ENCODE results near the gene PHRF1. TPM values are rescaled to one million over a fixed set of nuclear protein-coding genes. Genes with fewer than 3 reads are reported as not detected.

PHRF1 gene
- total and polyA plus RNA-seq, 4 donors: 2.4 to 25.2 (median 18.8) TPM

DNA sequence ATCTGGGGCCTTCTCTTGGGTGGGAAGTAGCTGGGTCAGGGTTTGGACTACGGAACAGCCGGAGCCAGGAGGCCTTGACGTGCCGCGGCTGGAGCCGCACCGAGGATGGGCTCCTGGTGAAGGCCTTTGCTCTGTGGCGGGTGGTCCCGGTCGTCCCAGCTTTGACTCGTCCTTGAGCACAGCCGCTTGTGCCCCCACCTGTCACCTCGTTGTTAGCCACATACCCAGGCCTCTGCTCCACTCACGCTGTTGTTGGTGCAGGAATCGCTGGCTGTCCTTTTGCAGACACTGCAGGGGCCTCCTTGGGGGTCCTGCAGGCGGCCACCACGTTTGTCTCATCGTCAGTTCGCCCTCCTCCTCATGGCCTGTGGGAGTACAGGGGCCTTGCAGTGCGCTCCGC is 17.1 kb downstream of the PHRF1 start:
- no peak overlapping the region for H3K27ac ChIP-seq (ENCODE audit: low read depth in 1 of 2, low read length in 2 of 2)
- H3K9me3 ChIP-seq (ENCODE audit: control insufficient read depth in 4 of 4, low read length in 3 of 4): no peaks in the 10 kb centered on the region
- TF ChIP-seq, protein P1, sequence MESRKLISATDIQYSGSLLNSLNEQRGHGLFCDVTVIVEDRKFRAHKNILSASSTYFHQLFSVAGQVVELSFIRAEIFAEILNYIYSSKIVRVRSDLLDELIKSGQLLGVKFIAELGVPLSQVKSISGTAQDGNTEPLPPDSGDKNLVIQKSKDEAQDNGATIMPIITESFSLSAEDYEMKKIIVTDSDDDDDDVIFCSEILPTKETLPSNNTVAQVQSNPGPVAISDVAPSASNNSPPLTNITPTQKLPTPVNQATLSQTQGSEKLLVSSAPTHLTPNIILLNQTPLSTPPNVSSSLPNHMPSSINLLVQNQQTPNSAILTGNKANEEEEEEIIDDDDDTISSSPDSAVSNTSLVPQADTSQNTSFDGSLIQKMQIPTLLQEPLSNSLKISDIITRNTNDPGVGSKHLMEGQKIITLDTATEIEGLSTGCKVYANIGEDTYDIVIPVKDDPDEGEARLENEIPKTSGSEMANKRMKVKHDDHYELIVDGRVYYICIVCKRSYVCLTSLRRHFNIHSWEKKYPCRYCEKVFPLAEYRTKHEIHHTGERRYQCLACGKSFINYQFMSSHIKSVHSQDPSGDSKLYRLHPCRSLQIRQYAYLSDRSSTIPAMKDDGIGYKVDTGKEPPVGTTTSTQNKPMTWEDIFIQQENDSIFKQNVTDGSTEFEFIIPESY (IDR thresholded peaks at IDR 0.05): no peak
- TF ChIP-seq GABPA (IDR thresholded peaks at IDR 0.05 in 1 of 2, conservative IDR thresholded peaks at IDR 0.05 in 1 of 2) (no peak), NR2F2 (IDR thresholded peaks at IDR 0.05) (no peak), FOXA1 (IDR thresholded peaks at IDR 0.05) (no peak), TAF1 (conservative IDR thresholded peaks at IDR 0.05) (no peak)
- TF ChIP-seq, protein P2, sequence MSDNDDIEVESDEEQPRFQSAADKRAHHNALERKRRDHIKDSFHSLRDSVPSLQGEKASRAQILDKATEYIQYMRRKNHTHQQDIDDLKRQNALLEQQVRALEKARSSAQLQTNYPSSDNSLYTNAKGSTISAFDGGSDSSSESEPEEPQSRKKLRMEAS (IDR thresholded peaks at IDR 0.05): no peak
- peaks cover 31 to 74% (median 49%) of the 10 kb centered on the region in 4 donors for H3K36me3 ChIP-seq (ENCODE audit: control insufficient read depth in 4 of 4, insufficient read depth in 3 of 4, low read depth in 1 of 4, low read length in 3 of 4)
- 95% methylated on average over 21 of the region's 21 CpGs for WGBS
- no peak overlapping the region for H3K9ac ChIP-seq (ENCODE audit: low read depth in 1 of 2, low read length in 2 of 2)
- DNase-seq (ENCODE audit: low spot score): no peak
- no peak overlapping the region for H3K4me3 ChIP-seq (ENCODE audit: low read depth in 1 of 3, low read length in 3 of 3)
- no peaks in the 10 kb centered on the region for H3K27me3 ChIP-seq (ENCODE audit: control insufficient read depth in 4 of 4, insufficient read depth in 4 of 4, low read length in 3 of 4)
- H3K4me1 ChIP-seq (ENCODE audit: control insufficient read depth in 4 of 4, insufficient read depth in 4 of 4, low read length in 3 of 4): peaks cover 0 to 2% (median under 1%) of the 10 kb centered on the region in 4 donors

DNA sequence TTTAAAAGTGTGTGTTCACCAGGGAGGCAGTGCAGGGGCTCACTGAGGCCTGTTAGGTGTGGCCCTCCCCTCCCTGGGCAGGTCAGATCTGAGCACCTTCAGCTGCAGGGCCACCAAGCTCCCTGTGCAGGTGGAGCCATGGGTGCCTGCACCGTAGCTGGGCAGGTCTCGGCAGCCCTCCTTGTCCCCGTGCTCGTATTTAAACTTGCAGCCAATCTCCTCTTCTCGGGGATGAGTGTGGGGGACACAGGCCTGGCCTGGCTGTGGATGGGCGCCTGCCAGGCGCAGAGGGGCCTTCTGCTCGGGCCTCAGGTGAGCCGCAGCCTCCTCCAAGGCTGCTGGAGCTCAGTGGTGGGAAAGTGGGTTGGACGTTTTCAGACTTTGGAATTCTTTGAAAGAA is 19.1 kb downstream of the PHRF1 start:
- Histone ChIP-seq H3K4me3 (ENCODE audit: low read depth in 1 of 3, low read length in 3 of 3) (no peak overlapping the region), H3K4me1 (ENCODE audit: control insufficient read depth in 4 of 4, insufficient read depth in 4 of 4, low read length in 3 of 4) (no peaks in the 10 kb centered on the region), H3K27me3 (ENCODE audit: control insufficient read depth in 4 of 4, insufficient read depth in 4 of 4, low read length in 3 of 4) (no peaks in the 10 kb centered on the region), H3K36me3 (ENCODE audit: control insufficient read depth in 4 of 4, insufficient read depth in 3 of 4, low read depth in 1 of 4, low read length in 3 of 4) (peaks cover 28 to 78% (median 53%) of the 10 kb centered on the region in 4 donors), H3K9me3 (ENCODE audit: control insufficient read depth in 4 of 4, low read length in 3 of 4) (no peaks in the 10 kb centered on the region), H3K9ac (ENCODE audit: low read depth in 1 of 2, low read length in 2 of 2) (no peak overlapping the region), H3K27ac (ENCODE audit: low read depth in 1 of 2, low read length in 2 of 2) (no peak overlapping the region)
- TF ChIP-seq SP1 (IDR thresholded peaks at IDR 0.05) (no peak), GABPA (IDR thresholded peaks at IDR 0.05 in 1 of 2, conservative IDR thresholded peaks at IDR 0.05 in 1 of 2) (no peak)
- WGBS: 96% methylated on average over 10 of the region's 10 CpGs
- no peak for DNase-seq (ENCODE audit: low spot score)

DNA sequence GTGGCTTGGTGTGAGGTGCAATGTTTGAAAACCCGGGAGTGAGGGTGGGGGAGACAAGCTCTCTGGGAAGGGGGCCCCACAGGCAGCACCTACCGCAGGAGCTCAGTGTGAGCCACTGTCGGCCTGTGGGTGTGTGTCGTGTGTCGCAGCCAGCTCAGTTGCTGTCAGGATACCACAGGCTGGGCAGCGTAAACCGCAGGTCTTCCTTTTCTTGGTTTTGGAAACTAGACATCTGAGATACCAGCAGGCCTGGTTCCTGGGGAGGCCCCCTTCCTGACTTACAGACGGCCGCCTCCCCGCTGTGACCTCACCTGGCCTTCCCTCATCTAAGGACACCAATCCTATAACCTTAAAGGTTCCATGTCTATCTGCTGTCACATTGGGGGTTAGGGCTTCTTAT is 20.1 kb downstream of the PHRF1 start:
- Histone ChIP-seq H3K4me1 (ENCODE audit: control insufficient read depth in 4 of 4, insufficient read depth in 4 of 4, low read length in 3 of 4) (no peaks in the 10 kb centered on the region), H3K9me3 (ENCODE audit: control insufficient read depth in 4 of 4, low read length in 3 of 4) (no peaks in the 10 kb centered on the region), H3K9ac (ENCODE audit: low read depth in 1 of 2, low read length in 2 of 2) (no peak overlapping the region), H3K4me3 (ENCODE audit: low read depth in 1 of 3, low read length in 3 of 3) (no peak overlapping the region), H3K36me3 (ENCODE audit: control insufficient read depth in 4 of 4, insufficient read depth in 3 of 4, low read depth in 1 of 4, low read length in 3 of 4) (peaks cover 27 to 79% (median 49%) of the 10 kb centered on the region in 4 donors), H3K27ac (ENCODE audit: low read depth in 1 of 2, low read length in 2 of 2) (no peak overlapping the region), H3K27me3 (ENCODE audit: control insufficient read depth in 4 of 4, insufficient read depth in 4 of 4, low read length in 3 of 4) (no peaks in the 10 kb centered on the region)
- WGBS: 90% methylated on average over 10 of the region's 10 CpGs
- DNase-seq (ENCODE audit: low spot score): no peak
- no peak for TF ChIP-seq HNF4G (IDR thresholded peaks at IDR 0.05)
- TF ChIP-seq TAF1 (conservative IDR thresholded peaks at IDR 0.05): no peak
- no peak for TF ChIP-seq SP1 (IDR thresholded peaks at IDR 0.05)
- TF ChIP-seq RAD21 (IDR thresholded peaks at IDR 0.05): no peak
- no peak for TF ChIP-seq RXRA (IDR thresholded peaks at IDR 0.05)
- TF ChIP-seq, protein P3, sequence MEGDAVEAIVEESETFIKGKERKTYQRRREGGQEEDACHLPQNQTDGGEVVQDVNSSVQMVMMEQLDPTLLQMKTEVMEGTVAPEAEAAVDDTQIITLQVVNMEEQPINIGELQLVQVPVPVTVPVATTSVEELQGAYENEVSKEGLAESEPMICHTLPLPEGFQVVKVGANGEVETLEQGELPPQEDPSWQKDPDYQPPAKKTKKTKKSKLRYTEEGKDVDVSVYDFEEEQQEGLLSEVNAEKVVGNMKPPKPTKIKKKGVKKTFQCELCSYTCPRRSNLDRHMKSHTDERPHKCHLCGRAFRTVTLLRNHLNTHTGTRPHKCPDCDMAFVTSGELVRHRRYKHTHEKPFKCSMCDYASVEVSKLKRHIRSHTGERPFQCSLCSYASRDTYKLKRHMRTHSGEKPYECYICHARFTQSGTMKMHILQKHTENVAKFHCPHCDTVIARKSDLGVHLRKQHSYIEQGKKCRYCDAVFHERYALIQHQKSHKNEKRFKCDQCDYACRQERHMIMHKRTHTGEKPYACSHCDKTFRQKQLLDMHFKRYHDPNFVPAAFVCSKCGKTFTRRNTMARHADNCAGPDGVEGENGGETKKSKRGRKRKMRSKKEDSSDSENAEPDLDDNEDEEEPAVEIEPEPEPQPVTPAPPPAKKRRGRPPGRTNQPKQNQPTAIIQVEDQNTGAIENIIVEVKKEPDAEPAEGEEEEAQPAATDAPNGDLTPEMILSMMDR (IDR thresholded peaks at IDR 0.05; ENCODE audit: low read depth, low read length, missing input control): no peak
- TF ChIP-seq, protein P2 (IDR thresholded peaks at IDR 0.05): no peak
- no peak for TF ChIP-seq EGR1 (IDR thresholded peaks at IDR 0.05; ENCODE audit: low read depth in 2 of 2)
- no peak for TF ChIP-seq FOXA1 (IDR thresholded peaks at IDR 0.05)
- TF ChIP-seq JUND (IDR thresholded peaks at IDR 0.05): no peak
- TF ChIP-seq, protein P4, sequence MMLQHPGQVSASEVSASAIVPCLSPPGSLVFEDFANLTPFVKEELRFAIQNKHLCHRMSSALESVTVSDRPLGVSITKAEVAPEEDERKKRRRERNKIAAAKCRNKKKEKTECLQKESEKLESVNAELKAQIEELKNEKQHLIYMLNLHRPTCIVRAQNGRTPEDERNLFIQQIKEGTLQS (IDR thresholded peaks at IDR 0.05): no peak
- TF ChIP-seq HNF4A (conservative IDR thresholded peaks at IDR 0.05): no peak
- TF ChIP-seq NR2F2 (IDR thresholded peaks at IDR 0.05): no peak
- no peak for TF ChIP-seq GABPA (IDR thresholded peaks at IDR 0.05 in 1 of 2, conservative IDR thresholded peaks at IDR 0.05 in 1 of 2)
- TF ChIP-seq, protein P5, sequence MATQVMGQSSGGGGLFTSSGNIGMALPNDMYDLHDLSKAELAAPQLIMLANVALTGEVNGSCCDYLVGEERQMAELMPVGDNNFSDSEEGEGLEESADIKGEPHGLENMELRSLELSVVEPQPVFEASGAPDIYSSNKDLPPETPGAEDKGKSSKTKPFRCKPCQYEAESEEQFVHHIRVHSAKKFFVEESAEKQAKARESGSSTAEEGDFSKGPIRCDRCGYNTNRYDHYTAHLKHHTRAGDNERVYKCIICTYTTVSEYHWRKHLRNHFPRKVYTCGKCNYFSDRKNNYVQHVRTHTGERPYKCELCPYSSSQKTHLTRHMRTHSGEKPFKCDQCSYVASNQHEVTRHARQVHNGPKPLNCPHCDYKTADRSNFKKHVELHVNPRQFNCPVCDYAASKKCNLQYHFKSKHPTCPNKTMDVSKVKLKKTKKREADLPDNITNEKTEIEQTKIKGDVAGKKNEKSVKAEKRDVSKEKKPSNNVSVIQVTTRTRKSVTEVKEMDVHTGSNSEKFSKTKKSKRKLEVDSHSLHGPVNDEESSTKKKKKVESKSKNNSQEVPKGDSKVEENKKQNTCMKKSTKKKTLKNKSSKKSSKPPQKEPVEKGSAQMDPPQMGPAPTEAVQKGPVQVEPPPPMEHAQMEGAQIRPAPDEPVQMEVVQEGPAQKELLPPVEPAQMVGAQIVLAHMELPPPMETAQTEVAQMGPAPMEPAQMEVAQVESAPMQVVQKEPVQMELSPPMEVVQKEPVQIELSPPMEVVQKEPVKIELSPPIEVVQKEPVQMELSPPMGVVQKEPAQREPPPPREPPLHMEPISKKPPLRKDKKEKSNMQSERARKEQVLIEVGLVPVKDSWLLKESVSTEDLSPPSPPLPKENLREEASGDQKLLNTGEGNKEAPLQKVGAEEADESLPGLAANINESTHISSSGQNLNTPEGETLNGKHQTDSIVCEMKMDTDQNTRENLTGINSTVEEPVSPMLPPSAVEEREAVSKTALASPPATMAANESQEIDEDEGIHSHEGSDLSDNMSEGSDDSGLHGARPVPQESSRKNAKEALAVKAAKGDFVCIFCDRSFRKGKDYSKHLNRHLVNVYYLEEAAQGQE (IDR thresholded peaks at IDR 0.05): no peak
